GM21515 (cell line): ENCODE results near the gene ALAS1.
"Not testable (repeated sequence)": the region's sequence is repeated elsewhere in the genome, so short reads cannot be mapped to it uniquely, and the experiment has no call there.

ENCODE experiments used
- ATAC-seq: cut with Tn5 transposase; IDR thresholded peaks from one replicate; pipeline ENCODE4 v1.9.1; 2021; ENCODE audit not compliant: unreplicated experiment

ALAS1 gene

DNA sequence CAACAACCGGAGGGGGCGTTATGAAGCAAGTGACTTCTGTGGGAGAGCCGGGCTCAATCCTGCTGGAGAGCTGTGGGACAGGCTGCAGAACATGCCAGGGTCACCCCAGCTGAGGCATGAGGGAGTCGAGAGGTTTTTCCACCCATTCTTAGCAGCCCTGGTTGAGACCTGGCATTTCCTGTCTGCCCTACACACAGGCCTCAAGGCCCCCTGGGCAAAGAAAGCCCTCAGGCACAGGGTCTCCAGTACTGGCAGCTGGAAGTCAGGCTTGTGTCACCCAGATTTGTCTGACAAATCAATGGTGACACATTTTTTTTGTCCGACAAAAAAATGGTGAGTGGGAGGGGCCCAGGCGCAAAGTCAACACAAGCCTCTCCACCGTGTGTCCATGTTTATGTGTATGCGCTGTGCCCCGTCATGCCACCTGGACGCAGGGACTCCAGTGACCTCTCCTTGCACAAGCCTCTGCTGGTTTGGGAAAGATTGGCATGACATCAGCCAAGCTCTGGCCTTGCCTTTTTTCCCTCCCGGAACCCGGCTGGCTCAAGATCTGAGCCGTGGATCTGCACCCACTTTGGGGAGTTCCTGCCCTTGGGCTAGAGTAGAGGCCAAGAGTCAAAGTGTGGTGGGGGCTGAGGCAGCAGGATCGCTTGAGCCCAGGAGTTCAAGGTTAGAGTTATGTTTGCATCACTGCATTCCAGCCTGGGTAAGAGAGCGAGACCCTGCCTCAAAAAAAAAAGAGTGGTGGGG, 20.8 kb upstream of the ALAS1 start:
- ATAC-seq, result no peak

DNA sequence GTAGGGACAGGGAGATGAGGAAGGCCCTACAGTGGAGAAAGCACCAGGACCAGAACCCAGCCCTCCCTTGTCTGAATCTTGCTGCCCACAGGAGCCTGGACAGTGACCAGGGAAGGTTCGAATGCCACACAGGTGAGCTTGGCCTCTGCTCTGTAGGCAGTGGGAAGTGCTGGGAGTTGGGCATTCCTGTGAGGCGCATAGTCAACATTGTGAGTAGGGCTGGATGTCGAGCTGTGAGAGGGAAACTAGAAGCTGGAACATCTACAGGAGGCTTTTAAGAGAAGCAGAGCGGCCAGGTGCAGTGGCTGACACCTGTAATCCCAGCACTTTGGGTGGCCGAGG, 20.3 kb upstream of the ALAS1 start:
- no peak for ATAC-seq

DNA sequence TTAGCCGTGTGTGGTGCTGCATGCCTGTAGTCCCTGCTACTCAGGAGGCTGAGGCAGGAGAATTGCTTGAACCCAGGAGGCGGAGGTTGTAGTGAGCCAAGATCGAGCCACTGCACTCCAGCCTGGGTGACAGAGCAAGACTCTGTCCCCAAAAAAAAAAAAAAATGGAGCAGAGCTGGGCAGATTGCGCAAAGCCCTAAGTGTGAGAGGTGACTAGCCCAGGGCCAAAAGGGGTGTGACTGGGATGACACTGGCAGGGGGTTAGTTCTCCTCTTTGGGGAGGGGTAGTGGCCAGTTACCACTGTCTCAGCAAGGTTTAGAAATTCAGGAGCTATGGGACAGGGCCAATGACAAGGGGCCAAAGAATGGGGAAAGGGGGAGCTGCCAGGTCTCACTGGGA, 19.8 kb upstream of the ALAS1 start:
- not testable (repeated sequence) for ATAC-seq

DNA sequence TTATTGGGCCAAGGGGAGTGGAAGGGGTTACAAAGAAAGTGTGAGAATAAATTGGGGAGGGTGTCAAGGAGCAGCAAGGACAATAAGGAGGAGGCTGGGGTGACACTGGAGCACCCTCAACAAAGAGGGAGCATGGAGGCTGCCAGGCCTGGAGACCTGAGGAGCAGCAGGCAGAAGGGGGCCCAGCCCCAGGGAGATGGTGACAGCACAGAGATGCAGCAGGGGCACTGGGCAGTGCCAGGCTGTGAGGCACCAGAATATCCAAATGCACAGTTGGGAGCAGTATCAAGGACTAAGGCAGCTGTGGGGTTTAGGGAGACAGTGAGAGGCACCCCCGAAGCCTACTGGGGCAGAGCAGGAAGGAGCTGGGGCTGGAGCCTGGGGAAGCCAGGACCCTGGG, 19.4 kb upstream of the ALAS1 start:
- ATAC-seq, result no peak

- ATAC-seq, result no peak
Measured at GRCh38 chr3:52181543-52181942, 16.4 kb upstream of the ALAS1 start.

DNA sequence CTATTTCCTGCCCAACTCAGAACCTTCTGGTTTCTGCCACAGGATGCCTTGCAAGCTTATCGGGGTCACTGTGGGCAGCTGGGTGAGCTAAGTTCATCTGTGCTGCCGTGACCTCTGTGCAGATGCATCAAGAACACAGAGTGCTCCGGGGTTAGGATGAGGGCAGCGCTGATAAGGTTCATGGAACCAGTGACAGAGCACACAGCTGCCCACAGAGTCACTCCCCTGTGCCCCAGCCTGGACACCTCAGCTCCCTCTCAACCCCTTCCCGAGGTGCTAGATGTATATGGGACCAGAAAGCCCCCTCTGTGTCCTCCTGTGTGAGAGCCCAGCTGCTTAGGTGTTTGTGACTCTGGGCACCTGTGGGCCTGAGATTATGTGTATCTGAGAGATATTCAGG, 15.8 kb upstream of the ALAS1 start:
- ATAC-seq, result no peak

DNA sequence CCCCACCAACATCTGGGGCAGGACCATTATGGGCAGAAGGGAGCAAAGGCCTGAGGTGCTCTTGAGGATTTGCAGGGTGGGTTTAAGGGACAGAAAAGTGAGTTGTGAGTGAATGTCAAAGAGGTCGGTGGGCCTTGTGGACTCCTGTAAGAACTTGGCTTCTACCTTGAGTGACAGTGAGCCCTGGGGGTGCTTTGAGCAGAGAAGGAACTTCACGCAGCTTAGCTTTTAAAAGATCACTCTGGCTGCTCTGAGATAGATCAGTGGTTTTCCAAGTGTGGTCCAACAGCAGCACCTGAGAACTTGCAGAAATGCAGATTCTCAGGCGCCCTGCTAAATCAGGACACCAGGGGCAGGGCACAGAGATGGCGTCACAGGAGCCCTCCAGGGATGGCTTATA, 15.3 kb upstream of the ALAS1 start:
- no peak for ATAC-seq

GRCh38 chr3:52183786-52184445, 14.0 kb upstream of the ALAS1 start:
- ATAC-seq, result no peak

GRCh38 chr3:52184690-52185089, 13.3 kb upstream of the ALAS1 start:
- no peak for ATAC-seq

DNA sequence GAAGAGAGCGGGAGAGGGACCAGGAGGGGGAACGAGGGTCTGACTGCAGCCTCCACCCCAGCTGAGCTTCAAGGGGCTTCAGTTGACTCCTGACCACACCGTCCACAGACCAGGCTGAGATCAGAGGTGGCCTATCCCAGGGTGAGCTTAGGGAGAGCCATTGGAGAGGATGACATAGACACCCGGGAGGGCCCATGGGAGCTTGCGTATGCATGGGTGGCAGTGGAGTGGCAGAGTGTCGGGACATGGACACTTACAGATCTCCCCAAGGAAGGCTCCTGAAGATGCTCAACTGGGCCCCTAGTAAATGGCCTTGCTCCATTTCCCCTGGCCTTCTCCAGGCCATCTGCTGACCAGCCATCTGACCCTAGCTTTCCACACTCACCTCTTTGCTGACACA, 12.6 kb upstream of the ALAS1 start:
- ATAC-seq, result no peak

DNA sequence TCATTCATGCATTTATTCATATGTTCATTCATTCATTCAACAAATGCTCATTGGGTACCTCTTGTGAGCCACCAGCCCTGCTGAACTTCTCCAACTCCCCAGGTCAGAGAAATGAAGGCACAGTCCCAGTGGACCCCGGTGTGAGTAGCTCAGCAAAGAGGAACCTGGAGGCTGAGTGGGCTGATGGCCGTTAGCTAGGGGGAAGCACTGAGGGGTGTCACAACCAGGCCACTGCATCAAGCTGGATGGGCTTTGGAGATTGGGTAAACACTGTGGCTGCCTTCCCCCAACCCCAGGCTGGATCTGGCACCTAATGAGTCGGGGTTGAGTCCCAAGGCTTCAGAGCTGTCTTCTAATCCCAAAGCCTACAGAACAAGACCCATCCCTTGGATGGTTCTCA, 12.1 kb upstream of the ALAS1 start:
- ATAC-seq, result no peak

DNA sequence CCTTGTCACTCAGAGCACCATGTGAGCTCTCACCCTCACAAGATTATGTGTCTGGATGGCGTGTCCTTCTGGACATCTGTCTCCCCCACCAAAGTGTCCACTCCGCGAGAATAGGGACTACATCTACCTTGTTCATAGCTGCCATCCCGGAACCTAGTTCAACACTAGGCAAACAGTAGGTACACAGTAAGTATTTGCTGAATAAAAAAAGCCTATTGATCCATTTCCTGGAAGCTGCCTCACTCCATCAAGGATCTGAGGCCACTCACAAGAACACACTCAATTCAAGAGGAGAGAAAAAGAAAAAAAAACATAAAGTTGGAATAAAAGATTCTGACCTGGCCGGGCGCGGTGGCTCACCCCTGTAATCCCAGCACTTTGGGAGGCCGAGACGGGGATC, 11.2 kb upstream of the ALAS1 start:
- no peak for ATAC-seq

DNA sequence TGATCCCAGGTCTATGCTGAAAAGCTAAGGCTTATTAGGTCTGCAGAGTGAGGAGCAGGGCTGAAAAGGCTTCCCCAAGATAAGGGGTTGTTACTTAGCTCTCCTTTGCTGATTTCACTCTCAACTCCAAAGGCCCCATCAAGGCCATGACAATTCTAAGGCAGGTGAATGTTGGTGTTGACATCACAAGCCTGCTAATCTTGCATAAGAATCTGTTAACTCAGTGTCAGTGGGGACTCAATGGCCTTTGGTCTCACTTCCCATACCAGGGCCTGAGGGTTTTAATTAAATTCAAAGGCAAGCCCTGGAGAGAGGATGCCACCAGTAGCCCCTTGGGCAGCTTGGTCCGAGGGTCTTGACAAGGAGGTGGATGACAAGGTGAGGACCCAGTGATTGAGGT, 9.4 kb upstream of the ALAS1 start:
- ATAC-seq, result no peak

DNA sequence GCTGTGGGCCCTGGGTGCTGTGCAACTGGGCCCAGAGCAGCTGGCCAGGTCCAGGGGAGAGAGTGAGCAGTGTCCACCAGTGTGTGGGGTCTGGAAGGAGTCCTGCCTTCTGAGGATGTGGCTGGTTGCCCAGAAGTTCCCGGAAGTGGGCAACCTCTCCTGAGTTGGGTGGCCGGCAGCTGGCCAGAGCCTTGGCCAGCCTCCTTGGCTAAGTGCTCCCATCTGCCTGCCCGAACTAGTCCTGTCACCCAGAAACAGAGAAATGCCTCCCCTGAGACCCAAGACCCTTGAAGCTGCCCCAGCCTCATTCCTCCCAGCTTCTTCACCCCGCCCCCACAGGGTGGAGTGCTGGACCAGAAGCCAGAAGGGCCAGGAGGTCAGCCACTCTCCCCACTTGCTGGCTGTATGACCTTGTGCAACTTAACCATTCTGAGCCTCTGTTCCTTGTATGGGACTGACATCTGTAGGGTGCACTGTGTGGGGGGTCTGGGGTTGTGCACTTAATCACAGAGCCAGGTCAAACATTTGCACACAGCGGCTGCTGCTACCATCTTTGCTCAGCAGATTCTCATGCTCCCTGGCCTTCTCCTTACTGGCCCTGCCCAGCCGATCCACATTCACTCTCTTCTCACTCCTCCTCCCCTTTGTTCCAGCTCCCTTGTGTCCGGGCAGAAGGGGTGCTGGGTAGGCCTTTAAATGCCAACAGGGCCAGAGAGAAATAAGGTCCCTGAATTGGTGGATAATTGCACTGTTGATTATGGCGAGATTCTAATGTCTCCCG, 7.5 kb upstream of the ALAS1 start:
- no peak for ATAC-seq

GRCh38 chr3:52191663-52192062, 6.3 kb upstream of the ALAS1 start:
- no peak for ATAC-seq

GRCh38 chr3:52193065-52193464, 4.9 kb upstream of the ALAS1 start:
- no peak for ATAC-seq

DNA sequence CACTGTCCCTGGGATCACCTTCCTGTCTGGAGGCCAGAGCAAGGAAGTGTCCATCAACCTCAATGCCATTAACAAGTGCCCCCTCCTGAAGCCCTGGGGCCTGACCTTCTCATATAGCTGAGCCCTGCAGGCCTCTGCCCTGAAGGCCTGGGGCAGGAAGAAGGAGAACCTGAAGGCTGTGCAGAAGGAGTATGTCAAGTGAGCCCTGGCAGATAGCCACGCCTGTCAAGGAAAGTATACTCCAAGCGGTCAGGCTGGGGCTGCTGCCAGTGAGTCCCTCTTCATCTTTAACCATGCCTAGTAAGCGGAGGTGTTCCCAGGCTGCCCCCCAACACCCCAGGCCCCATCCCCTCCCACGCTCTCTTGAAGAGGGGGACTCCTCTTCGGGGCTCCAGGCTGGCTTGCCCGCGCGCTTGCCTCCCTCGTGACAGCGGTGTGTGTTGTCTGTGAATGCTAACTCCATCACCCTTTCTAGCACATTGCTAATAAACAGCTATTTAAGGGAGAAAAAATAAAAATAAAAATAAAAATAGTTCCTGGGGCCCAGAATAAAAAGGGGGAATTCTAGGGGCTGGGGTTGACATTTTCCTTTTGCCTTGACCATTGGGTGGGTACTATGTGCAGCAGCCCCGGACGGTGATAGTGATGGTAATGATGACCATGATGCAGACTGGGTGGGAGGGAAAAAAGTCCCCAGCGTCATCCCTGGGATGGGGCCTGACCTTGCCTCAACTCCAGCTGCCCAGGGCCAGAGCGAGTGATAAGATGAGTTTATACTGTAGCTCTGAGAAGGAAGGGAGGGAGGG, 3.3 kb upstream of the ALAS1 start:
- ATAC-seq, result no peak

DNA sequence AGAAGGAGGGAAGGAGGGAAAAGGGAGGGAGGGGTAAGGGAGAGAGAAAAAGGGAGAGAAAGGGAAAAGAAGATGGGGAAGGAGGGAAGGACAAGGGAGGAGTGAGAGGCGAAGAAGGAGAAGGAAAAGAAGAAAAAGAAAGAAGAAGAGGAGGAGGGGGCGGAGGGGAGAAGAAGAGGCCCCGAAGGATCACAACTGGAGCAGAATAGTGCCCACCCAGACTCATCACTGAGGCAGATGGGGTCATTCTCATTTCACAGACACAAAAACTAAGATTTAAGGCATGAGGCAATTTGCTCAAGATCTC, 2.7 kb upstream of the ALAS1 start:
- ATAC-seq, result no peak

DNA sequence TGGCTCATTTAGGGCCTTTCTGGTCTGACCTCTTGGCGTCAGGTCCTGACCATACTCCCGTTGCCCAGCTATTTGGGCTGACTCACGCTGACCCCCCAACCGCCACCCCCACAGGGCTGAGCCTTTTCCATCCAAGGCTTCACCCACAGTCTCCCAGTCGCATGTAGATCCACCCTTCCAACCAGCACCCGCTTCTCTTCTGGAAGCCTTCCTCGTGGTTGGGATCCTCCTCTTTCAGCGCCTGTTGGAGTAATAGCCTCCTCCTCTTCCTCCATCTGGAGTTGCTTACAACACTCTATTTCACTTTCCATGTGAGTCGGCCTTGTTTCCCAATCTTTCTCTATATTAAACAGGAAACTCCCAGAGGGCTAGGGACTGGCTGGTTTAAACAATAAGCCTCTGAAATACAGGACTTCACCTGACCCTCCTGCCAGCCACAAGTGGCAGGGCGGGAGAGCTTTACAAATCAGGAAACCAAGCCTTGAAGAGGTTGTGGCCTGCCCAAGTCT, 2.1 kb upstream of the ALAS1 start:
- ATAC-seq, result no peak

GRCh38 chr3:52196977-52197376, 983 bp upstream of the ALAS1 start:
- no peak for ATAC-seq

DNA sequence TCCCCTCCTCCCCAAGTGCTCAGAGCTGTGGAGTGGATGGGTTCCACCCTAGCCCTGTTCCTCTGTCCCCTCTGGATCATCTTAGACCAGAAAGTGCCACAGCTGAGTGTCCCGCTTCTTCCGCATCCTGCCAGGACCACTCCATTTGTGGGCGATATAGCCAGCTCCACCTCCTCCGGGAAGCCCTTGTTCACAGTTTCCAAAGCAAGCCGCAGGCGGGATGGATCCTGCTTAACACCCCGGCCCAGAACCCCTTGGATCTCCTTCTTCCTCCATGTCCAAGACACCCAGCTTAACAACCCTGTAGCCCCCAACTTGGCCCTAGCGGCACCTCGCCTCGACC, 490 bp upstream of the ALAS1 start:
- ATAC-seq, result no peak
